ENCODE results near the gene GARIN6. TPM values are rescaled to one million over a fixed set of nuclear protein-coding genes. Genes with fewer than 3 reads are reported as not detected.

GARIN6 gene
- total RNA-seq, 4 donors from 2014 or later, result not detected

GRCh38 chr12:99670635-99671034, 23.1 kb downstream of the GARIN6 start:
- no peak for DNase-seq (ENCODE audit: extremely low spot score)
- WGBS, result 89% methylated on average over 1 of the region's 1 CpG
- no peak overlapping the region for H3K4me3 ChIP-seq
- H3K27me3 ChIP-seq, result no peaks in the 10 kb centered on the region
- no peaks in the 10 kb centered on the region for H3K9me3 ChIP-seq
- TF ChIP-seq EP300 (IDR thresholded peaks at IDR 0.05) (no peak), POLR2AphosphoS5 (IDR thresholded peaks at IDR 0.05) (no peak), POLR2A (IDR thresholded peaks at IDR 0.05; ENCODE audit: low read depth) (no peak), CTCF (IDR thresholded peaks at IDR 0.05) (no peak)
- H3K27ac ChIP-seq (replicated peaks in 1 of 4), result no peak overlapping the region
- no peaks in the 10 kb centered on the region for H3K4me1 ChIP-seq
- no peaks in the 10 kb centered on the region for H3K36me3 ChIP-seq
- intact Hi-C loops (cut with DNase I), result no loop called here

- DNase-seq (ENCODE audit: extremely low spot score), result no peak
- no peak for TF ChIP-seq POLR2A (IDR thresholded peaks at IDR 0.05; ENCODE audit: low read depth)
- TF ChIP-seq CTCF (IDR thresholded peaks at IDR 0.05), result no peak
- TF ChIP-seq EP300 (IDR thresholded peaks at IDR 0.05), result no peak
- no peaks in the 10 kb centered on the region for H3K36me3 ChIP-seq
- WGBS, result 66% methylated on average over 4 of the region's 4 CpGs
- no peaks in the 10 kb centered on the region for H3K9me3 ChIP-seq
- H3K27ac ChIP-seq (replicated peaks in 1 of 4), result no peak overlapping the region
- no peak overlapping the region for H3K4me3 ChIP-seq
- peaks cover 0 to 8% (median 0%) of the 10 kb centered on the region in 4 donors for H3K4me1 ChIP-seq
- H3K27me3 ChIP-seq, result no peaks in the 10 kb centered on the region
- intact Hi-C loops (cut with DNase I), result no loop called here
Measured at GRCh38 chr12:99680276-99680675, 32.7 kb downstream of the GARIN6 start.

GRCh38 chr12:99686142-99686541, 38.6 kb downstream of the GARIN6 start:
- no peak for DNase-seq (ENCODE audit: extremely low spot score)
- 88% methylated on average over 1 of the region's 1 CpG for WGBS
- Histone ChIP-seq H3K4me3 (no peak overlapping the region), H3K27me3 (no peaks in the 10 kb centered on the region), H3K4me1 (no peaks in the 10 kb centered on the region), H3K27ac (replicated peaks in 1 of 4) (no peak overlapping the region), H3K9me3 (peaks cover 0 to 18% (median 6%) of the 10 kb centered on the region in 4 donors), H3K36me3 (no peaks in the 10 kb centered on the region)
- TF ChIP-seq POLR2AphosphoS5 (IDR thresholded peaks at IDR 0.05), result no peak
- no peak for TF ChIP-seq CTCF (IDR thresholded peaks at IDR 0.05)
- TF ChIP-seq POLR2A (IDR thresholded peaks at IDR 0.05; ENCODE audit: low read depth), result no peak
- no peak for TF ChIP-seq EP300 (IDR thresholded peaks at IDR 0.05)
- intact Hi-C loops (cut with DNase I), result no loop called here

GRCh38 chr12:99695050-99695449, 47.5 kb downstream of the GARIN6 start:
- H3K4me1 ChIP-seq, result no peaks in the 10 kb centered on the region
- no peaks in the 10 kb centered on the region for H3K36me3 ChIP-seq
- H3K27me3 ChIP-seq, result no peaks in the 10 kb centered on the region
- TF ChIP-seq EP300 (IDR thresholded peaks at IDR 0.05), result no peak
- no peak for TF ChIP-seq POLR2A (IDR thresholded peaks at IDR 0.05; ENCODE audit: low read depth)
- TF ChIP-seq POLR2AphosphoS5 (IDR thresholded peaks at IDR 0.05), result no peak
- TF ChIP-seq CTCF (IDR thresholded peaks at IDR 0.05), result no peak
- no peak overlapping the region for H3K4me3 ChIP-seq
- peaks cover 0 to 9% (median 0%) of the 10 kb centered on the region in 4 donors for H3K9me3 ChIP-seq
- whole genome bisulfite sequencing, result 49% methylated on average over 2 of the region's 2 CpGs
- DNase-seq (ENCODE audit: extremely low spot score), result no peak
- no peak overlapping the region for H3K27ac ChIP-seq (replicated peaks in 1 of 4)
- intact Hi-C loops (cut with DNase I), result no loop called here

All from esophagus muscularis mucosa (tissue), 4 donors.